ENCODE results near the gene ULK4. TPM values are rescaled to one million over a fixed set of nuclear protein-coding genes. Genes with fewer than 3 reads are reported as not detected.

Gene ULK4
- total and polyA plus RNA-seq, 9 of the 15 experiments (the other 6 are each of a cell fraction or from before 2014, with no cell fraction given) = 3.0 to 5.9 (median 3.5) TPM

GRCh38 chr3:41836360-41837134 lies 125.4 kb downstream of the ULK4 start:
- Histone ChIP-seq H3K9ac (ENCODE audit: insufficient read depth in 1 of 2, low read depth in 2 of 2, low read length in 2 of 2) (no peak overlapping the region), H3K36me3 (ENCODE audit: control insufficient read depth, insufficient read depth, low read length) (no peaks in the 10 kb centered on the region), H3K4me1 (replicated peaks in 1 of 2; ENCODE audit: control insufficient read depth in 2 of 2, insufficient read depth in 2 of 2, low read length in 2 of 2) (no peaks in the 10 kb centered on the region), H3K27me3 (ENCODE audit: control insufficient read depth in 2 of 2, insufficient read depth in 2 of 2, low read length in 2 of 2) (peaks cover 5 to 17% of the 10 kb centered on the region in 2 experiments; a peak in 2 of 5 replicates), H3K4me3 (no peak overlapping the region), H3K27ac (ENCODE audit: extremely low read depth, low read depth, low read length) (no peak overlapping the region), H3K9me3 (replicated peaks; ENCODE audit: control insufficient read depth, insufficient read depth, low read depth, low read length) (no peaks in the 10 kb centered on the region), H4K20me1 (replicated peaks; ENCODE audit: control insufficient read depth, insufficient read depth, low read length) (no peaks in the 10 kb centered on the region), H2AFZ (ENCODE audit: low read depth, low read length) (no peak overlapping the region), H3K4me2 (ENCODE audit: insufficient read depth, low read length) (no peak overlapping the region), H3K79me2 (ENCODE audit: control insufficient read depth, insufficient read depth, low read length) (no peaks in the 10 kb centered on the region), H3K9me1 (ENCODE audit: control insufficient read depth, insufficient read depth, low read length) (no peaks in the 10 kb centered on the region)
- no peak for DNase-seq (ENCODE audit: extremely low read depth in 1 of 4, low spot score in 3 of 4)
- POLR2A ChIA-PET = no interaction called here
- intact Hi-C loops (cut with micrococcal nuclease) = no loop called here
- no peak for ATAC-seq
- under 1% methylated on average over 11 of the region's 11 CpGs for WGBS (ENCODE audit: insufficient coverage, low coverage, missing lambda C conversion rate)
- in situ Hi-C loops (cut with MboI) = no loop called here
- FAIRE-seq = no peak
- no TSS peak for BruUV-seq (replicated peaks)
- TF ChIP-seq RFX5 (IDR thresholded peaks at IDR 0.05; ENCODE audit: low read depth, low read length) (no peak), CBX8 (IDR thresholded peaks at IDR 0.05; ENCODE audit: borderline replicate concordance, extremely low read depth, low read depth, low read length, poor library complexity, severe bottlenecking) (peak; percentile 60)
- CTCF ChIA-PET (ENCODE audit: low intra/inter-chr PET ratio) = no interaction called here

DNA sequence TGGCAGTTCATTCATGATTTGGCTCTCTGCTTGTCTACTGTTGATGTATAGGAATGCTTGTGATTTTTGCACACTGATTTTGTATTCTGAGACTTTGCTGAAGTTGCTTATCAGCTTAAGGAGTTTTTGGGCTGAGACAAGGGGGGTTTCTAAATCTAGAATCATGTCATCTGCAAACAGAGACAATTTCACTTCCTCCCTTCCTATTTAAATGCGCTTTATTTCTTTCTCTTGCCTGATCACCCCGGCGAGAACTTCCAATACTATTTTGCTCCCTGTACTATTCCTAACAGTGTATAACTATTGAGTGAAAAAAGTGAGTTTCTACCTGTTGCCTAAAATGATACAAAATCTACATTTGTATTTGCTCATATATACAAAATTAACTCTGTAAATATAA lies 128.3 kb downstream of the ULK4 start:
- no peak overlapping the region for H3K9ac ChIP-seq (ENCODE audit: insufficient read depth in 1 of 2, low read depth in 2 of 2, low read length in 2 of 2)
- no peaks in the 10 kb centered on the region for H4K20me1 ChIP-seq (replicated peaks; ENCODE audit: control insufficient read depth, insufficient read depth, low read length)
- no peaks in the 10 kb centered on the region for H3K4me1 ChIP-seq (replicated peaks in 1 of 2; ENCODE audit: control insufficient read depth in 2 of 2, insufficient read depth in 2 of 2, low read length in 2 of 2)
- H3K27me3 ChIP-seq (ENCODE audit: control insufficient read depth in 2 of 2, insufficient read depth in 2 of 2, low read length in 2 of 2) = peaks cover 3 to 5% of the 10 kb centered on the region in 2 experiments; a peak in 1 of 5 replicates
- POLR2A ChIA-PET = no interaction called here
- no TSS peak for BruUV-seq (replicated peaks)
- WGBS (ENCODE audit: insufficient coverage, low coverage, missing lambda C conversion rate) = 0% methylated on average over 3 of the region's 3 CpGs
- H3K4me2 ChIP-seq (ENCODE audit: insufficient read depth, low read length) = no peak overlapping the region
- no peak overlapping the region for H3K27ac ChIP-seq (ENCODE audit: extremely low read depth, low read depth, low read length)
- no peaks in the 10 kb centered on the region for H3K9me1 ChIP-seq (ENCODE audit: control insufficient read depth, insufficient read depth, low read length)
- no peaks in the 10 kb centered on the region for H3K36me3 ChIP-seq (ENCODE audit: control insufficient read depth, insufficient read depth, low read length)
- no peak for FAIRE-seq
- in situ Hi-C loops (cut with MboI) = no loop called here
- no peak overlapping the region for H3K4me3 ChIP-seq
- CTCF ChIA-PET (ENCODE audit: low intra/inter-chr PET ratio) = no interaction called here
- no peaks in the 10 kb centered on the region for H3K9me3 ChIP-seq (replicated peaks; ENCODE audit: control insufficient read depth, insufficient read depth, low read depth, low read length)
- intact Hi-C loops (cut with micrococcal nuclease) = no loop called here
- DNase-seq (ENCODE audit: extremely low read depth in 1 of 4, low spot score in 3 of 4) = no peak
- no peak for ATAC-seq
- H2AFZ ChIP-seq (ENCODE audit: low read depth, low read length) = no peak overlapping the region
- H3K79me2 ChIP-seq (ENCODE audit: control insufficient read depth, insufficient read depth, low read length) = no peaks in the 10 kb centered on the region
- TF ChIP-seq GTF2A2 (tag; IDR thresholded peaks at IDR 0.05) (no peak), E4F1 (CRISPR knock-in tag; IDR thresholded peaks at IDR 0.05; ENCODE audit: borderline replicate concordance) (no peak), ZC3H4 (CRISPR knock-in tag; IDR thresholded peaks at IDR 0.05; ENCODE audit: borderline replicate concordance) (no peak), KLF6 (CRISPR knock-in tag; IDR thresholded peaks at IDR 0.05; ENCODE audit: borderline replicate concordance) (no peak)
- TF ChIP-seq, protein P1, sequence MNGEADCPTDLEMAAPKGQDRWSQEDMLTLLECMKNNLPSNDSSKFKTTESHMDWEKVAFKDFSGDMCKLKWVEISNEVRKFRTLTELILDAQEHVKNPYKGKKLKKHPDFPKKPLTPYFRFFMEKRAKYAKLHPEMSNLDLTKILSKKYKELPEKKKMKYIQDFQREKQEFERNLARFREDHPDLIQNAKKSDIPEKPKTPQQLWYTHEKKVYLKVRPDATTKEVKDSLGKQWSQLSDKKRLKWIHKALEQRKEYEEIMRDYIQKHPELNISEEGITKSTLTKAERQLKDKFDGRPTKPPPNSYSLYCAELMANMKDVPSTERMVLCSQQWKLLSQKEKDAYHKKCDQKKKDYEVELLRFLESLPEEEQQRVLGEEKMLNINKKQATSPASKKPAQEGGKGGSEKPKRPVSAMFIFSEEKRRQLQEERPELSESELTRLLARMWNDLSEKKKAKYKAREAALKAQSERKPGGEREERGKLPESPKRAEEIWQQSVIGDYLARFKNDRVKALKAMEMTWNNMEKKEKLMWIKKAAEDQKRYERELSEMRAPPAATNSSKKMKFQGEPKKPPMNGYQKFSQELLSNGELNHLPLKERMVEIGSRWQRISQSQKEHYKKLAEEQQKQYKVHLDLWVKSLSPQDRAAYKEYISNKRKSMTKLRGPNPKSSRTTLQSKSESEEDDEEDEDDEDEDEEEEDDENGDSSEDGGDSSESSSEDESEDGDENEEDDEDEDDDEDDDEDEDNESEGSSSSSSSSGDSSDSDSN (IDR thresholded peaks at IDR 0.05; ENCODE audit: borderline replicate concordance in 1 of 2, low read depth in 2 of 2, low read length in 2 of 2) = no peak
- TF ChIP-seq, protein P2, sequence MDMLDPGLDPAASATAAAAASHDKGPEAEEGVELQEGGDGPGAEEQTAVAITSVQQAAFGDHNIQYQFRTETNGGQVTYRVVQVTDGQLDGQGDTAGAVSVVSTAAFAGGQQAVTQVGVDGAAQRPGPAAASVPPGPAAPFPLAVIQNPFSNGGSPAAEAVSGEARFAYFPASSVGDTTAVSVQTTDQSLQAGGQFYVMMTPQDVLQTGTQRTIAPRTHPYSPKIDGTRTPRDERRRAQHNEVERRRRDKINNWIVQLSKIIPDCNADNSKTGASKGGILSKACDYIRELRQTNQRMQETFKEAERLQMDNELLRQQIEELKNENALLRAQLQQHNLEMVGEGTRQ (CRISPR knock-in tag; IDR thresholded peaks at IDR 0.05) = no peak

Data from K562 (cell line).